HL-60 (cell line): ENCODE data around the gene CD38.
"Not testable (repeated sequence)": the region's sequence is repeated elsewhere in the genome, so short reads cannot be mapped to it uniquely, and the experiment has no call there.

ENCODE experiments used
- DNase-seq, 2 experiments: peaks; one replicate each; pipeline ENCODE4 v3.0.0-alpha.2; 2010 to 2020; ENCODE audit warnings: low read depth in 1 of 2, low spot score in 1 of 2
- H3K27ac ChIP-seq: fragments of 250-450 bp; sonication (Bioruptor Pico); replicated peaks from 2 replicates; pipeline ENCODE4 v1.5.1; 2020; ENCODE audit warnings: mild to moderate bottlenecking, moderate library complexity
- H3K27me3 ChIP-seq: fragments of 250-450 bp; sonication (Bioruptor Pico); 2 replicates; pipeline ENCODE4 v1.5.1; 2021; ENCODE audit warnings: mild to moderate bottlenecking, moderate library complexity; ENCODE audit not compliant: insufficient read depth, poor library complexity, severe bottlenecking
- H3K4me3 ChIP-seq: replicated peaks from 2 replicates; pipeline ENCODE4 v1.5.1; 2011; ENCODE audit warnings: mild to moderate bottlenecking, control low read depth, low read length; ENCODE audit not compliant: insufficient read depth
- GABPA ChIP-seq: IDR thresholded peaks from 2 replicates; pipeline ENCODE4 v1.6.1; 2012; ENCODE audit warnings: low read depth
- POLR2AphosphoS5 ChIP-seq: IDR thresholded peaks from 2 replicates; pipeline ENCODE4 v1.6.1; 2012; ENCODE audit warnings: low read depth
- SPI1 ChIP-seq: IDR thresholded peaks from 2 replicates; pipeline ENCODE4 v1.6.1; 2012; ENCODE audit warnings: low read depth, mild to moderate bottlenecking, borderline replicate concordance
- TF ChIP-seq, protein P1 (sequence below): IDR thresholded peaks from one replicate; pipeline ENCODE4 v1.5.1; 2011; ENCODE audit warnings: low read length, control low read depth, inconsistent platforms; ENCODE audit not compliant: insufficient read depth
- TF ChIP-seq, protein P2 (sequence below): IDR thresholded peaks from 2 replicates; pipeline ENCODE4 v1.6.1; 2012; ENCODE audit warnings: low read depth; ENCODE audit not compliant: insufficient replicate concordance

The CD38 gene

DNA sequence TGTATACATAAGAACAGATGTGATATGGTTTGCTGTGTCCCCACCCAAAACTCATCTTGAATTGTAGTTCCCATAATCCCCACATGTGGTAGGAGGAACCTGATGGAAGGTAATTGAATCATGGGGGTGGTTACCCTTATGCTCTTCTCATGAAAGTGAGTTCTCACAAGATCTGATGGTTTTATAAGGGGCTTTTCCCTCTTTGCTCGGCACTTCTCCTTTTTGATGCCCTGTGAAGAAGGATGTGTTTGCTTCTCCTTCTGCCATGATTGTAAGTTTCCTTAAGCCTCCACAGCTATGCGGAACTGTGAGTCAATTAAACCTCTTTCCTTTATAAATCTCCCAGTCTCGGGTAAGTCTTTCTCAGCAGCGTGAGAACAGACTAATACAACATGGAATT is 83.1 kb downstream of the CD38 start:
- not testable (repeated sequence) for H3K27me3 ChIP-seq, H3K4me3 ChIP-seq, H3K27ac ChIP-seq
- peak in 1 of 2 experiments; percentile 30 for DNase-seq
- TF ChIP-seq SPI1 = peak; percentile 95

DNA sequence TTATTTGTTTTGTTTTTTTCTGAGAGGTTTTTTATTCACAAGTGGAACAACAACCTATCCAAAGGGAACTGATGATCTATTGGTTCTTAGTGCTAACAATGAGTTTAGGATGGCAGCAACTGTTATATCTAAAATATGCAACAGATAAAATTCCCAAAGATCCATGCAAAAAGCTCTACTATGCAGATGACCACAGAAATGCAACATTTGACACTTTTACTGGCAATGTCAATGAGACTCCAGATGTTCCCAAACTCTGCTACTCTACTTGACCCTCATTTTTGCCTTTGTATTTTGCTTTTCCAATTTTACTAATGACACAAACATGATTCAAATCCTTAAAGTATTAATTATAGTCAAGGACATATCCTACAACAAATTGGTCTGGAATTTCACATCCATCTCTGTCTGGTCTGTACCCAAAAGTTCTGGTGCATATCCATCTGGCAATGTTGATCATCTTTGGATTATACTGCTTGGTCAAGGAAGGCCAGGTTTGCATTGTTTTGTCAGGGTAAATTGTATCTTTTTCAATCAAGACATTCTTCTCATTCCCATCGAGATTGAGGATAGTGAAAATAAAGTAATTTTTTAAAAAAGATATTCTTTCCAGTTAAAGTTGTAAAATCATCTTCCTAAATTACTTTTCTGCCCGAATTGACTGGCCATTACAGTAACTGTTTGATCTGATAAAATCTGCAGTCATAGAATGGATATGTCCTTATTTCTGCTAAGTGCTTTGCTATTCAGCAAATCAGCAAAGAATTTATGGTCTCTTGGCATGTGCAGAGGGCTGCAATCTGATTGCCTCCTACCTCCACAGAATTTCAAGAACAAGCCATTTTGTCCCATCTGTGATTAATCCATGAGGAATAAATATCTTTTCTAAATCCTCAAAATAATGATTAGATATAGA is 86.8 kb downstream of the CD38 start:
- Histone ChIP-seq H3K4me3 (no peak overlapping the region), H3K27ac (no peak overlapping the region), H3K27me3 (no peaks in the 10 kb centered on the region)
- DNase-seq = no peak
- TF ChIP-seq, protein P1, sequence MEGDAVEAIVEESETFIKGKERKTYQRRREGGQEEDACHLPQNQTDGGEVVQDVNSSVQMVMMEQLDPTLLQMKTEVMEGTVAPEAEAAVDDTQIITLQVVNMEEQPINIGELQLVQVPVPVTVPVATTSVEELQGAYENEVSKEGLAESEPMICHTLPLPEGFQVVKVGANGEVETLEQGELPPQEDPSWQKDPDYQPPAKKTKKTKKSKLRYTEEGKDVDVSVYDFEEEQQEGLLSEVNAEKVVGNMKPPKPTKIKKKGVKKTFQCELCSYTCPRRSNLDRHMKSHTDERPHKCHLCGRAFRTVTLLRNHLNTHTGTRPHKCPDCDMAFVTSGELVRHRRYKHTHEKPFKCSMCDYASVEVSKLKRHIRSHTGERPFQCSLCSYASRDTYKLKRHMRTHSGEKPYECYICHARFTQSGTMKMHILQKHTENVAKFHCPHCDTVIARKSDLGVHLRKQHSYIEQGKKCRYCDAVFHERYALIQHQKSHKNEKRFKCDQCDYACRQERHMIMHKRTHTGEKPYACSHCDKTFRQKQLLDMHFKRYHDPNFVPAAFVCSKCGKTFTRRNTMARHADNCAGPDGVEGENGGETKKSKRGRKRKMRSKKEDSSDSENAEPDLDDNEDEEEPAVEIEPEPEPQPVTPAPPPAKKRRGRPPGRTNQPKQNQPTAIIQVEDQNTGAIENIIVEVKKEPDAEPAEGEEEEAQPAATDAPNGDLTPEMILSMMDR = no peak
- TF ChIP-seq, protein P2, sequence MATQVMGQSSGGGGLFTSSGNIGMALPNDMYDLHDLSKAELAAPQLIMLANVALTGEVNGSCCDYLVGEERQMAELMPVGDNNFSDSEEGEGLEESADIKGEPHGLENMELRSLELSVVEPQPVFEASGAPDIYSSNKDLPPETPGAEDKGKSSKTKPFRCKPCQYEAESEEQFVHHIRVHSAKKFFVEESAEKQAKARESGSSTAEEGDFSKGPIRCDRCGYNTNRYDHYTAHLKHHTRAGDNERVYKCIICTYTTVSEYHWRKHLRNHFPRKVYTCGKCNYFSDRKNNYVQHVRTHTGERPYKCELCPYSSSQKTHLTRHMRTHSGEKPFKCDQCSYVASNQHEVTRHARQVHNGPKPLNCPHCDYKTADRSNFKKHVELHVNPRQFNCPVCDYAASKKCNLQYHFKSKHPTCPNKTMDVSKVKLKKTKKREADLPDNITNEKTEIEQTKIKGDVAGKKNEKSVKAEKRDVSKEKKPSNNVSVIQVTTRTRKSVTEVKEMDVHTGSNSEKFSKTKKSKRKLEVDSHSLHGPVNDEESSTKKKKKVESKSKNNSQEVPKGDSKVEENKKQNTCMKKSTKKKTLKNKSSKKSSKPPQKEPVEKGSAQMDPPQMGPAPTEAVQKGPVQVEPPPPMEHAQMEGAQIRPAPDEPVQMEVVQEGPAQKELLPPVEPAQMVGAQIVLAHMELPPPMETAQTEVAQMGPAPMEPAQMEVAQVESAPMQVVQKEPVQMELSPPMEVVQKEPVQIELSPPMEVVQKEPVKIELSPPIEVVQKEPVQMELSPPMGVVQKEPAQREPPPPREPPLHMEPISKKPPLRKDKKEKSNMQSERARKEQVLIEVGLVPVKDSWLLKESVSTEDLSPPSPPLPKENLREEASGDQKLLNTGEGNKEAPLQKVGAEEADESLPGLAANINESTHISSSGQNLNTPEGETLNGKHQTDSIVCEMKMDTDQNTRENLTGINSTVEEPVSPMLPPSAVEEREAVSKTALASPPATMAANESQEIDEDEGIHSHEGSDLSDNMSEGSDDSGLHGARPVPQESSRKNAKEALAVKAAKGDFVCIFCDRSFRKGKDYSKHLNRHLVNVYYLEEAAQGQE = no peak
- TF ChIP-seq GABPA = no peak
- no peak for TF ChIP-seq POLR2AphosphoS5
- TF ChIP-seq SPI1 = no peak

DNA sequence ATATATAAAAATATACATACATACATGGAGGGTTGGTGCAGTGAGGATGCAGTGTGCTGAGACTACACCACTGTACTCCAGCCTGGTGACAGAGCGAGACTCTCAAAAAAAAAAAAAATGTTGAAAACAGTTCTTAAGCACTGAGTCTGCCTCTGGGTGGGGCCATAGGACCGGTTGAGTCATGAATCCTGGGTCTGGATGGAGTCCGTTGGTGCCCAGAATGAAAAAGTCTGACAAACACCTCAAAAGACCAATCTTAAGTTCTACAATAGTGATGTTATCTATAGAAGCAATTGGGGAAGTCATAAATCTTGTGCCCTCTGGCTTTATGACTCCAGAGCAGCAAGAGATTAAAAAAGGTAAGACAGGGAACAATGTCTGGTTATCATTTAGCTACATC is 90.0 kb downstream of the CD38 start:
- TF ChIP-seq, protein P2 = no peak
- TF ChIP-seq, protein P1 = no peak
- TF ChIP-seq SPI1 = no peak
- TF ChIP-seq GABPA = no peak
- TF ChIP-seq POLR2AphosphoS5 = no peak
- no peaks in the 10 kb centered on the region for H3K27me3 ChIP-seq
- H3K27ac ChIP-seq = no peak overlapping the region
- H3K4me3 ChIP-seq = no peak overlapping the region
- DNase-seq = no peak

DNA sequence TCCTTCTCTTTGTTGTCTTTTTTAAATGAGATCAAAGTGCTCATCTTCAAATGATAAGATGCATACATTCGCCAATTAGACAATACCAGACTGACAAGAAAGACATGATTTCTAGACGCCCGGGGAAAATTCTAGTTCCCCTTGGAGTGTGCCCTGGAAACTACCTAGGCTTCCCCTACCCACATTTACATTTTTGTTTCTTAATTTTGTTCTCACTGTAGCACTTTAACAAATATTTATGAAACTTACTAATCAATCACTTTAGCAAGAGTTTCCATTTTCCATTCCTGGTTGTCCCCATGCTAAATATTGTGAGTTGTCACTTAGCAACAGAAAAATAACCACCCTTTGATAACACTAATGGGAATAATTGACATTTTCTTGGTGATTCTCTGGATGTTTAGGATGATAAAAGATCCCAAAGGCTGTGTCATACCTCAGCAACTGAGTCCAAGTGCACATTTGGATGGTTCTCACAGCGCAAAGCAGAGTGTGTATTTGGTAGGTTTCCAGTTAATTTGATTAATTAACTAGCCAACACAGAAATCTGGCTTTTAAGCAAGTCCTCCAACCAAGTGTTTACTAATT is 90.8 kb downstream of the CD38 start:
- no peak for TF ChIP-seq SPI1
- TF ChIP-seq, protein P2 = no peak
- TF ChIP-seq, protein P1 = no peak
- no peak for TF ChIP-seq POLR2AphosphoS5
- TF ChIP-seq GABPA = no peak
- DNase-seq = no peak
- no peak overlapping the region for H3K4me3 ChIP-seq
- H3K27me3 ChIP-seq = no peaks in the 10 kb centered on the region
- no peak overlapping the region for H3K27ac ChIP-seq
